Testis (tissue), 3 donors: Measurements from ENCODE around the gene GMPR. TPM values are rescaled to one million over a fixed set of nuclear protein-coding genes. Genes with fewer than 3 reads are reported as not detected.

ENCODE experiments used
- DNase-seq: peaks from one replicate; pipeline ENCODE4 v3.0.0-alpha.2; 2019
- H3K27ac ChIP-seq, 2 donors: fragments of 200-600 bp; sonication (generic); one replicate each; pipeline ENCODE4 v1.5.1; 2019
- H3K27me3 ChIP-seq: fragments of 200-600 bp; sonication (generic); one replicate; pipeline ENCODE4 v1.5.1; 2019
- H3K36me3 ChIP-seq: fragments of 200-600 bp; sonication (generic); one replicate; pipeline ENCODE4 v1.5.1; 2017; ENCODE audit warnings: low read depth; ENCODE audit errors: missing control alignments
- H3K4me1 ChIP-seq: fragments of 200-600 bp; sonication (generic); one replicate; pipeline ENCODE4 v1.5.1; 2019
- H3K4me3 ChIP-seq, 2 donors: fragments of 200-600 bp; sonication (generic); one replicate each; pipeline ENCODE4 v1.5.1; 2017 to 2019
- H3K9me3 ChIP-seq: fragments of 200-600 bp; sonication (generic); one replicate; pipeline ENCODE4 v1.5.1; 2017
- CTCF ChIP-seq, 3 experiments: fragments of 450-650 bp in 2 of 3; fragments of 200-600 bp in 1 of 3; sonication (generic) in 1 of 3; IDR thresholded peaks; one replicate each; pipeline ENCODE4 v1.5.1; 2016 to 2019; ENCODE audit warnings: antibody characterized with exemption in 3 of 3, mild to moderate bottlenecking in 2 of 3, moderate library complexity in 1 of 3
- POLR2A ChIP-seq: fragments of 450-650 bp; IDR thresholded peaks from one replicate; pipeline ENCODE4 v1.6.1; 2017; ENCODE audit warnings: antibody characterized with exemption, mild to moderate bottlenecking, moderate library complexity
- WGBS, 2 donors: methylation state at CpG; one replicate each; pipeline ENCODE4 v1.1.5; 2018; 5-methylcytosine and 5-hydroxymethylcytosine counted together
- intact Hi-C: fragments of 100-400 bp; cut with DNase I; formaldehyde crosslinking; loops from one replicate; pipeline ENCODE4 v1.15.1; 2023; ENCODE audit warnings: low total_unique reads
- polyA plus RNA-seq: library from polyadenylated mRNA; stranded (reverse); fragments of 350-450 nt; fragmentation: Illumina TruSeq; extraction: RNeasy Lipid Tissue Mini Kit (QIAGEN cat#74804); gene quantifications from one replicate; pipeline ENCODE4 v1.2.3, GENCODE V29; 2014; ENCODE audit warnings: low read depth, low replicate concordance; ENCODE audit not compliant: insufficient read depth
- total RNA-seq, 2 donors: library from RNA; depleted of rRNA; stranded (reverse); fragments of >200 nt; gene quantifications; one replicate each; pipeline ENCODE4 v1.2.3, GENCODE V29; 2016

Gene GMPR
- total and polyA plus RNA-seq, 3 donors from 2014 or later = 121 to 215 (median 164) TPM

- H3K9me3 ChIP-seq = no peaks in the 10 kb centered on the region
- intact Hi-C loops = no loop called here
- no peak overlapping the region for H3K4me3 ChIP-seq
- H3K4me1 ChIP-seq = no peaks in the 10 kb centered on the region
- WGBS, 2 donors = 95% methylated on average over 5 of the region's 5 CpGs
- no peak for DNase-seq
- H3K27me3 ChIP-seq = no peaks in the 10 kb centered on the region
- TF ChIP-seq POLR2A = no peak
- TF ChIP-seq CTCF (IDR thresholded peaks at IDR 0.05) = no peak
- no peak overlapping the region for H3K27ac ChIP-seq
- no peaks in the 10 kb centered on the region for H3K36me3 ChIP-seq
Measured at GRCh38 chr6:16271428-16271827, 33.0 kb downstream of the GMPR start.

GRCh38 chr6:16272201-16272600 is 33.8 kb downstream of the GMPR start:
- TF ChIP-seq CTCF (IDR thresholded peaks at IDR 0.05) (no peak), POLR2A (no peak)
- intact Hi-C loops = no loop called here
- Histone ChIP-seq H3K4me1 (no peaks in the 10 kb centered on the region), H3K36me3 (no peaks in the 10 kb centered on the region), H3K27ac (no peak overlapping the region), H3K9me3 (no peaks in the 10 kb centered on the region), H3K4me3 (no peak overlapping the region), H3K27me3 (no peaks in the 10 kb centered on the region)
- no peak for DNase-seq
- 77 to 82% methylated on average over 1 of the region's 1 CpG for WGBS, 2 donors

GRCh38 chr6:16273256-16273655 is 34.9 kb downstream of the GMPR start:
- Histone ChIP-seq H3K9me3 (no peaks in the 10 kb centered on the region), H3K4me1 (peaks cover 5% of the 10 kb centered on the region), H3K27me3 (no peaks in the 10 kb centered on the region), H3K36me3 (no peaks in the 10 kb centered on the region), H3K4me3 (no peak overlapping the region), H3K27ac (no peak overlapping the region)
- intact Hi-C loops = no loop called here
- no peak for DNase-seq
- WGBS, 2 donors = 33 to 43% methylated on average over 1 of the region's 1 CpG
- no peak for TF ChIP-seq POLR2A
- no peak for TF ChIP-seq CTCF (IDR thresholded peaks at IDR 0.05)

GRCh38 chr6:16274483-16274882 is 36.1 kb downstream of the GMPR start:
- Histone ChIP-seq H3K27ac (no peak overlapping the region), H3K4me1 (peaks cover 5% of the 10 kb centered on the region), H3K4me3 (no peak overlapping the region), H3K9me3 (no peaks in the 10 kb centered on the region), H3K36me3 (no peaks in the 10 kb centered on the region), H3K27me3 (no peaks in the 10 kb centered on the region)
- 84 to 88% methylated on average over 4 of the region's 4 CpGs for WGBS, 2 donors
- no peak for DNase-seq
- intact Hi-C loops = no loop called here
- TF ChIP-seq CTCF (IDR thresholded peaks at IDR 0.05) (no peak), POLR2A (no peak)

- 89 to 91% methylated on average over 10 of the region's 10 CpGs for WGBS, 2 donors
Measured at GRCh38 chr6:16274885-16275589, 36.6 kb downstream of the GMPR start.

More at GRCh38 chr6:16274885-16275589, 36.6 kb downstream of the GMPR start:
- Histone ChIP-seq H3K9me3 (no peaks in the 10 kb centered on the region), H3K4me1 (peaks cover 5% of the 10 kb centered on the region), H3K4me3 (no peak overlapping the region), H3K27me3 (no peaks in the 10 kb centered on the region), H3K27ac (no peak overlapping the region), H3K36me3 (no peaks in the 10 kb centered on the region)
- TF ChIP-seq CTCF (IDR thresholded peaks at IDR 0.05) = no peak
- TF ChIP-seq POLR2A = no peak
- intact Hi-C loops = no loop called here
- no peak for DNase-seq
